Mucosa of stomach (tissue), 1 donor: ENCODE measurements around the gene KIF21A.

Experiments
- H3K27me3 ChIP-seq: one replicate; pipeline ENCODE4 v1.7.0; 2013; ENCODE audit warnings: mild to moderate bottlenecking, low read length; ENCODE audit not compliant: control insufficient read depth, insufficient read depth
- H3K36me3 ChIP-seq: one replicate; pipeline ENCODE4 v1.7.0; 2013; ENCODE audit warnings: low read length; ENCODE audit not compliant: control insufficient read depth, insufficient read depth
- H3K4me1 ChIP-seq: one replicate; pipeline ENCODE4 v1.7.0; 2013; ENCODE audit warnings: mild to moderate bottlenecking, low read length; ENCODE audit not compliant: control insufficient read depth, insufficient read depth
- H3K4me3 ChIP-seq: one replicate; pipeline ENCODE4 v1.7.0; 2013; ENCODE audit warnings: low read length
- H3K9ac ChIP-seq: one replicate; pipeline ENCODE4 v1.7.0; 2013; ENCODE audit warnings: mild to moderate bottlenecking, low read length, moderate library complexity
- H3K9me3 ChIP-seq: one replicate; pipeline ENCODE4 v1.7.0; 2013; ENCODE audit warnings: mild to moderate bottlenecking, low read length, moderate library complexity; ENCODE audit not compliant: control insufficient read depth
- donor health status: Pancreatic carcinoma.

The KIF21A gene

GRCh38 chr12:39352471-39353017 lies 90.4 kb downstream of the KIF21A start:
- Histone ChIP-seq H3K27me3 (no peaks in the 10 kb centered on the region), H3K36me3 (no peaks in the 10 kb centered on the region), H3K9ac (no peak overlapping the region), H3K4me1 (no peaks in the 10 kb centered on the region), H3K9me3 (no peaks in the 10 kb centered on the region), H3K4me3 (no peak overlapping the region)

- Histone ChIP-seq H3K9ac (no peak overlapping the region), H3K4me3 (no peak overlapping the region), H3K27me3 (no peaks in the 10 kb centered on the region), H3K4me1 (no peaks in the 10 kb centered on the region), H3K9me3 (no peaks in the 10 kb centered on the region), H3K36me3 (no peaks in the 10 kb centered on the region)
Observed at GRCh38 chr12:39351153-39351552, 91.8 kb downstream of the KIF21A start.

GRCh38 chr12:39348941-39349626 lies 93.8 kb downstream of the KIF21A start:
- no peak overlapping the region for H3K4me3 ChIP-seq

GRCh38 chr12:39348523-39348922 lies 94.4 kb downstream of the KIF21A start:
- no peaks in the 10 kb centered on the region for H3K27me3 ChIP-seq

More at GRCh38 chr12:39348941-39349626, 93.8 kb downstream of the KIF21A start:
- no peaks in the 10 kb centered on the region for H3K36me3 ChIP-seq
- H3K4me1 ChIP-seq: no peaks in the 10 kb centered on the region
- H3K9me3 ChIP-seq: no peaks in the 10 kb centered on the region
- no peaks in the 10 kb centered on the region for H3K27me3 ChIP-seq
- no peak overlapping the region for H3K9ac ChIP-seq

GRCh38 chr12:39344926-39345325 lies 98.0 kb downstream of the KIF21A start:
- Histone ChIP-seq H3K9ac (no peak overlapping the region), H3K4me1 (no peaks in the 10 kb centered on the region), H3K27me3 (no peaks in the 10 kb centered on the region), H3K36me3 (no peaks in the 10 kb centered on the region), H3K9me3 (no peaks in the 10 kb centered on the region), H3K4me3 (no peak overlapping the region)

More at GRCh38 chr12:39348523-39348922, 94.4 kb downstream of the KIF21A start:
- H3K4me1 ChIP-seq: no peaks in the 10 kb centered on the region
- H3K9ac ChIP-seq: no peak overlapping the region
- H3K4me3 ChIP-seq: no peak overlapping the region
- H3K36me3 ChIP-seq: no peaks in the 10 kb centered on the region
- no peaks in the 10 kb centered on the region for H3K9me3 ChIP-seq

- no peaks in the 10 kb centered on the region for H3K4me1 ChIP-seq
- no peaks in the 10 kb centered on the region for H3K9me3 ChIP-seq
- no peak overlapping the region for H3K4me3 ChIP-seq
- H3K27me3 ChIP-seq: no peaks in the 10 kb centered on the region
- no peak overlapping the region for H3K9ac ChIP-seq
- no peaks in the 10 kb centered on the region for H3K36me3 ChIP-seq
Observed at GRCh38 chr12:39343665-39344064, 99.3 kb downstream of the KIF21A start.

GRCh38 chr12:39341761-39342160 lies 101.2 kb downstream of the KIF21A start:
- no peaks in the 10 kb centered on the region for H3K27me3 ChIP-seq

GRCh38 chr12:39341179-39341578 lies 101.7 kb downstream of the KIF21A start:
- no peaks in the 10 kb centered on the region for H3K36me3 ChIP-seq
- H3K9me3 ChIP-seq: no peaks in the 10 kb centered on the region
- H3K27me3 ChIP-seq: no peaks in the 10 kb centered on the region
- no peak overlapping the region for H3K4me3 ChIP-seq
- no peak overlapping the region for H3K9ac ChIP-seq
- no peaks in the 10 kb centered on the region for H3K4me1 ChIP-seq

More at GRCh38 chr12:39341761-39342160, 101.2 kb downstream of the KIF21A start:
- no peak overlapping the region for H3K4me3 ChIP-seq
- H3K36me3 ChIP-seq: no peaks in the 10 kb centered on the region
- no peaks in the 10 kb centered on the region for H3K9me3 ChIP-seq
- H3K4me1 ChIP-seq: no peaks in the 10 kb centered on the region
- no peak overlapping the region for H3K9ac ChIP-seq

- Histone ChIP-seq H3K4me3 (no peak overlapping the region), H3K9me3 (no peaks in the 10 kb centered on the region), H3K9ac (no peak overlapping the region), H3K27me3 (no peaks in the 10 kb centered on the region), H3K4me1 (no peaks in the 10 kb centered on the region), H3K36me3 (no peaks in the 10 kb centered on the region)
Observed at GRCh38 chr12:39332661-39333175, 110.2 kb downstream of the KIF21A start.

GRCh38 chr12:39331539-39332261 lies 111.2 kb downstream of the KIF21A start:
- no peaks in the 10 kb centered on the region for H3K4me1 ChIP-seq
- no peaks in the 10 kb centered on the region for H3K9me3 ChIP-seq
- no peaks in the 10 kb centered on the region for H3K27me3 ChIP-seq
- H3K36me3 ChIP-seq: no peaks in the 10 kb centered on the region
- H3K9ac ChIP-seq: no peak overlapping the region
- H3K4me3 ChIP-seq: no peak overlapping the region

- H3K36me3 ChIP-seq: no peaks in the 10 kb centered on the region
- H3K9me3 ChIP-seq: no peaks in the 10 kb centered on the region
- H3K4me3 ChIP-seq: no peak overlapping the region
- H3K27me3 ChIP-seq: no peaks in the 10 kb centered on the region
- no peak overlapping the region for H3K9ac ChIP-seq
- H3K4me1 ChIP-seq: no peaks in the 10 kb centered on the region
Observed at GRCh38 chr12:39329876-39330275, 113.0 kb downstream of the KIF21A start.

- Histone ChIP-seq H3K36me3 (no peaks in the 10 kb centered on the region), H3K4me1 (no peaks in the 10 kb centered on the region), H3K27me3 (no peaks in the 10 kb centered on the region), H3K4me3 (no peak overlapping the region), H3K9me3 (no peaks in the 10 kb centered on the region), H3K9ac (no peak overlapping the region)
Observed at GRCh38 chr12:39329018-39329417, 113.9 kb downstream of the KIF21A start.
